Measurements from ENCODE around the gene ALKAL2.

ALKAL2 gene

GRCh38 chr2:254241-254640, 33.6 kb downstream of the ALKAL2 start:
- Mint-ChIP-seq H3K27ac (no peak overlapping the region), H3K27me3 (ENCODE audit: low read depth) (no peaks in the 10 kb centered on the region), H3K4me1 (ENCODE audit: low read depth) (no peaks in the 10 kb centered on the region), H3K9me3 (peaks cover 13% of the 10 kb centered on the region), H3K4me3 (no peak overlapping the region), H3K36me3 (ENCODE audit: low read depth) (peaks cover 7% of the 10 kb centered on the region)

DNA sequence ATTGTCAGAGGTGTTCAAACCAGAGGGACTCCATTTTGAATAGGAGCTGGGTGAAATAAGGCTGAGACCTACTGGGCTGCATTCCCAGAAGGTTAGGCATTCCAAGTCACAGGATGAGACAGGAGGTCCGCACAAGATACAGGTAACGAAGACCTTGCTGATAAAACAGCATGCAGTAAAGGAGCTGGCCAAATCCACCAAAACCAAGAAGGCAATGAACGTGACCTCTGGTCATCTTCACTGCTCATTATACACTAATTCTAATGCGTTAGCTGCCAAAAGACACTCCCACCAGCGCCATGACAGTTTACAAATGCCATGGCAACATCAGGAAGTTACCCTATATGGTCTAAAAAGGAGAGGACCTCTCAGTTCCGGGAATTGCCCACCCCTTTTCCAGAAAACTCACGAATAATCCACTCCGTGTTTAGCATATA, 34.7 kb downstream of the ALKAL2 start:
- no peaks in the 10 kb centered on the region for H3K27me3 Mint-ChIP-seq (ENCODE audit: low read depth)
- no peaks in the 10 kb centered on the region for H3K4me1 Mint-ChIP-seq (ENCODE audit: low read depth)
- no peak overlapping the region for H3K4me3 Mint-ChIP-seq

DNA sequence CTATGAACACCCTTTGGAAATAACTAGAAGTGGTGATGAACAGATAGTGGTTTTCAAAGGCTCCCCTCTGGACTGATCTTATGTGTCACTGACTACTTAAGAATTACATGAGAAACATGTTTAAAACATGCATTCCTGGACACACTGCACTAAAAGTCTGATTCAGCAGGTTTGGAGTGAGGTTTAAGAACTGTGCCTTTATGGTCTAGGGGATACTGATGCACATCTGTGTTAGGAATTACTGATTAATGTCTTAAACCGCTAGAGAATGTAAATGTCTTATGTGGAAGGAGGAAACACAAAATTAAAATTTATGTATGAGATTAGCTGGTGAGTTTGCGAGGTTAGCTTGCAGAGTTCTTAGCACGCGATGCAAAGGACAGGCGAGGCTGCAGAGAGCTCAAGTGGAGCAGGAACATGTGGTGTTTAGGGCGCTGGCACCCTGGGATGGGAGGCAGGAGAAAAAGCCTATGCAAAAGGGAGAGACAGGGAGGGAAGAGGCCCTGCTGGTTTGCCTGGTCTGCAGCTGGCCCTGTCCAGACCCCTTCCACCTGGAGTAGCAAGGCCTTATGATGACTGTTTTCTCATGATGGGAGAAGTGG, 35.8 kb downstream of the ALKAL2 start:
- H3K27me3 Mint-ChIP-seq (ENCODE audit: low read depth) = no peaks in the 10 kb centered on the region
- no peak overlapping the region for H3K4me3 Mint-ChIP-seq
- no peak overlapping the region for H3K27ac Mint-ChIP-seq
- no peaks in the 10 kb centered on the region for H3K9me3 Mint-ChIP-seq
- H3K36me3 Mint-ChIP-seq (ENCODE audit: low read depth) = no peaks in the 10 kb centered on the region
- no peaks in the 10 kb centered on the region for H3K4me1 Mint-ChIP-seq (ENCODE audit: low read depth)

More for the DNA sequence above, 34.7 kb downstream of the ALKAL2 start:
- Mint-ChIP-seq H3K36me3 (ENCODE audit: low read depth) (peaks cover under 1% of the 10 kb centered on the region), H3K9me3 (peaks cover 6% of the 10 kb centered on the region), H3K27ac (no peak overlapping the region)

DNA sequence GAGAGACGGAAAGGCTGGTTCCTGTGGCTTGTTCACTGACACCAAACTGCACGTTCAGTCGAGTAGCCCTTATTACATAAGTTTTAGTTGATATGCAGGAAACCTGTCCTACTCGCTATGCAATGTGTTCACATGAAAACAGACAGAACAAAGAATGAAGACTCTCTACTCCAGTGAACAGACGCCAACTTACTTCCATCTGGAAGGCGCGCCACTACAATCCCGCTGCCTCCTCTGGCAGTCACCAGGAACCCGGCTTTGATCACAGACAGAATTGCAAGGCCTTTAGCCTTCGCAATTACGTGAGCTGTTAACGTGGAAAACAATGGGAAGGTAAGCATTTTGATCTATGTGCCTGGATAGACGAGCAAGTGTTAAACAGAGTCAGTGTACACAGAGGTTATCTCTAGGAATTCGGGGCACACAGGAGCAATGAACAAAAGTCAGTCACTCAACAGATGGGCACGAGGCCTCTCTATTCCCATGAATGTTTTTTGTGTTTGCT, 38.3 kb downstream of the ALKAL2 start:
- Mint-ChIP-seq H3K36me3 (ENCODE audit: low read depth) (no peaks in the 10 kb centered on the region), H3K4me3 (no peak overlapping the region), H3K4me1 (ENCODE audit: low read depth) (peaks cover 2% of the 10 kb centered on the region), H3K9me3 (no peaks in the 10 kb centered on the region), H3K27ac (no peak overlapping the region), H3K27me3 (ENCODE audit: low read depth) (no peaks in the 10 kb centered on the region)

DNA sequence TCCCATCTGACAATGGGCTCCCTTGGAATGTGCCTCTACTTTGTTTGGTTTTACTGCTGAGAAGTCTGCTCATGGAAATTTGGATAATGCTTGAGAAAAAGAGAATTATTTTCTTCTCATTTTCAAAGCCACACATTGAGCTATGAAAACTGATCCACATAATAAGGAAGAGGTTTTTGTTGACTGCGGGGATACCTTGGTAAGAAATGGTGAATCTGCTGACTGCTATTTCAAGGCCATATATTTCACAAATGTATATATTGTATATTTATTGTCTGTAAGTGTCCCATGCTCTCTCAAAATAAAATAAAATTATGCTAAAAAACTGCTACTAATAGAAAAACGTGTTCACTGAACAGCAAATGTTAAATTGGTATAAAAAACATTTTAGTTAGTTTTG, 39.2 kb downstream of the ALKAL2 start:
- Mint-ChIP-seq H3K27ac (no peak overlapping the region), H3K27me3 (ENCODE audit: low read depth) (no peaks in the 10 kb centered on the region), H3K36me3 (ENCODE audit: low read depth) (no peaks in the 10 kb centered on the region), H3K4me3 (no peak overlapping the region), H3K9me3 (no peaks in the 10 kb centered on the region), H3K4me1 (ENCODE audit: low read depth) (peaks cover 2% of the 10 kb centered on the region)

- Mint-ChIP-seq H3K27ac (no peak overlapping the region), H3K4me1 (ENCODE audit: low read depth) (peaks cover 2% of the 10 kb centered on the region), H3K9me3 (no peaks in the 10 kb centered on the region), H3K36me3 (ENCODE audit: low read depth) (no peaks in the 10 kb centered on the region), H3K4me3 (no peak overlapping the region), H3K27me3 (ENCODE audit: low read depth) (no peaks in the 10 kb centered on the region)
Observed at GRCh38 chr2:246489-247144, 41.3 kb downstream of the ALKAL2 start.

- no peak overlapping the region for H3K27ac Mint-ChIP-seq
- peaks cover 1% of the 10 kb centered on the region for H3K36me3 Mint-ChIP-seq (ENCODE audit: low read depth)
- H3K9me3 Mint-ChIP-seq = no peaks in the 10 kb centered on the region
- H3K27me3 Mint-ChIP-seq (ENCODE audit: low read depth) = no peaks in the 10 kb centered on the region
- H3K4me3 Mint-ChIP-seq = no peak overlapping the region
- peaks cover 2% of the 10 kb centered on the region for H3K4me1 Mint-ChIP-seq (ENCODE audit: low read depth)
Observed at GRCh38 chr2:244547-244946, 43.3 kb downstream of the ALKAL2 start.

DNA sequence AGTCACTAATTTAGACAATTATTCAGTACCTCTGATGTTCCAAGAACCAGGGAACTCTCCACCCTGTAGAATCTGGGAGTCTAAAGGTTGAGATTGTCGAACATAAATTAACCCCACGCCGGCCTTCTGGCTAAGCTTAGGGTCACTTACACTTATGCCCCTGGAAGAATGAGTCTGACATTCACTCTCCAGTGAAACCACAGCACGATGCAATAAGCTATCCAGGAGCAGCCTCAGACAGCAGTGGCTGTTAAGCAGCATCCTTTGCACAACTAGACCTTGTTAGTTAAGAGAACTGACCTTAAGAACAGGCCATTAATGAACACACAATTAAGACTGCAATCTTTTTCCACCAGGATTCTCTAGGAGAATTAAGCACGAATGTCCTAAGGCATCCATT, 49.0 kb downstream of the ALKAL2 start:
- Mint-ChIP-seq H3K4me3 (no peak overlapping the region), H3K27me3 (ENCODE audit: low read depth) (no peaks in the 10 kb centered on the region), H3K36me3 (ENCODE audit: low read depth) (peaks cover 1% of the 10 kb centered on the region), H3K4me1 (ENCODE audit: low read depth) (no peaks in the 10 kb centered on the region), H3K27ac (no peak overlapping the region), H3K9me3 (no peaks in the 10 kb centered on the region)

- no peaks in the 10 kb centered on the region for H3K4me1 Mint-ChIP-seq (ENCODE audit: low read depth)
- no peaks in the 10 kb centered on the region for H3K27me3 Mint-ChIP-seq (ENCODE audit: low read depth)
- H3K36me3 Mint-ChIP-seq (ENCODE audit: low read depth) = peaks cover 1% of the 10 kb centered on the region
- no peak overlapping the region for H3K4me3 Mint-ChIP-seq
- no peak overlapping the region for H3K27ac Mint-ChIP-seq
- H3K9me3 Mint-ChIP-seq = no peaks in the 10 kb centered on the region
Observed at GRCh38 chr2:238431-238830, 49.5 kb downstream of the ALKAL2 start.

DNA sequence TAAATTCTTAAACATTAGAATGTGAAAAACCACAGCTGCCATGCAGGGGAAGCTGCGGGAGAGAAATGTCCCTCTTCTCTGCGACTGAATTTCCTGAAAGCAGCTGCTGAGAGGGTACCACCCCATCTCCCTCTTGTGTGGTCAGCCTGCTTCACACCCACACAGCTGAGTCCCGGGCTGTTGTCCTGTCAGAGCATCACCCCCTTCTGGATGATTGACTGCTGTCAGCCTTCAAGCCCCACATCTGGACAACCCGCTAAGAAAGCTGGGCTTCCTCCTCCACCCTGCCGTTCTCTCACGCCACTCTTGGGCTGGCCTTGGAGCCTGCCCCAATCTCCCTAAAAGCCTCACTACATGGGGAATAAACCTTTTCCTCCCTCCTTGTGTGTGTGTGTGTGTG, 50.0 kb downstream of the ALKAL2 start:
- Mint-ChIP-seq H3K27ac (no peak overlapping the region), H3K9me3 (no peaks in the 10 kb centered on the region), H3K4me1 (ENCODE audit: low read depth) (no peaks in the 10 kb centered on the region), H3K4me3 (no peak overlapping the region), H3K36me3 (ENCODE audit: low read depth) (peaks cover 1% of the 10 kb centered on the region), H3K27me3 (ENCODE audit: low read depth) (no peaks in the 10 kb centered on the region)

DNA sequence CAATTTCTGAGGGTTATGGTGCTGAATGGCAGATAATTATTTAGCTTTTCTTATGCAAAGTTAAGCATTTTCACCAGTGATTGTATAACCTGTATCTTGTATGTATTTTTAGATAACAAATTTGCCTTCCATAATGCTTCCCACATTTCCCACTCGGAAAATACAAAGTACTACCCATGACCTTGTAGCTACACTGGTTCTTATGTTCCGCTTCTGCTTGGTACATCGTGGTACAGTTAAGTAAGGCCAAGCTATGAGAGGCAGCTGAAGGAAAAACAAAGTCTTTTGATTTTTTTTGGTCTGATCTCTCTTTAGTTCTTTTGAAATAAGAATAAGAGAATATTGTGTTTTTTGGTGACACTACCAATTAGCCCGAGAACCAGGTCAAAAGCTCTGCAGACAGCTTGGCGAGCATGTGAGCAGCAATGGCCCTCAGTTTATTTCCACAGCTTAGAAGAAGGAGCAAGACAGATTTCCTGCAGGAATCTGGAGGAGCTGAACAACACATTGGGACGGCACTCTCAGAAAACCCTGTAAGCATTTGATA, 50.8 kb downstream of the ALKAL2 start:
- Mint-ChIP-seq H3K4me1 (ENCODE audit: low read depth) (no peaks in the 10 kb centered on the region), H3K27me3 (ENCODE audit: low read depth) (no peaks in the 10 kb centered on the region), H3K36me3 (ENCODE audit: low read depth) (peaks cover 1% of the 10 kb centered on the region), H3K9me3 (no peaks in the 10 kb centered on the region), H3K27ac (no peak overlapping the region), H3K4me3 (no peak overlapping the region)

- H3K36me3 Mint-ChIP-seq (ENCODE audit: low read depth) = no peaks in the 10 kb centered on the region
- H3K9me3 Mint-ChIP-seq = no peaks in the 10 kb centered on the region
- no peak overlapping the region for H3K4me3 Mint-ChIP-seq
- H3K27me3 Mint-ChIP-seq (ENCODE audit: low read depth) = no peaks in the 10 kb centered on the region
- no peak overlapping the region for H3K27ac Mint-ChIP-seq
- no peaks in the 10 kb centered on the region for H3K4me1 Mint-ChIP-seq (ENCODE audit: low read depth)
Observed at GRCh38 chr2:234421-234820, 53.5 kb downstream of the ALKAL2 start.

GRCh38 chr2:233030-233429, 54.9 kb downstream of the ALKAL2 start:
- no peak overlapping the region for H3K27ac Mint-ChIP-seq
- H3K9me3 Mint-ChIP-seq = no peaks in the 10 kb centered on the region
- H3K4me3 Mint-ChIP-seq = no peak overlapping the region
- no peaks in the 10 kb centered on the region for H3K4me1 Mint-ChIP-seq (ENCODE audit: low read depth)
- H3K27me3 Mint-ChIP-seq (ENCODE audit: low read depth) = no peaks in the 10 kb centered on the region
- H3K36me3 Mint-ChIP-seq (ENCODE audit: low read depth) = no peaks in the 10 kb centered on the region

DNA sequence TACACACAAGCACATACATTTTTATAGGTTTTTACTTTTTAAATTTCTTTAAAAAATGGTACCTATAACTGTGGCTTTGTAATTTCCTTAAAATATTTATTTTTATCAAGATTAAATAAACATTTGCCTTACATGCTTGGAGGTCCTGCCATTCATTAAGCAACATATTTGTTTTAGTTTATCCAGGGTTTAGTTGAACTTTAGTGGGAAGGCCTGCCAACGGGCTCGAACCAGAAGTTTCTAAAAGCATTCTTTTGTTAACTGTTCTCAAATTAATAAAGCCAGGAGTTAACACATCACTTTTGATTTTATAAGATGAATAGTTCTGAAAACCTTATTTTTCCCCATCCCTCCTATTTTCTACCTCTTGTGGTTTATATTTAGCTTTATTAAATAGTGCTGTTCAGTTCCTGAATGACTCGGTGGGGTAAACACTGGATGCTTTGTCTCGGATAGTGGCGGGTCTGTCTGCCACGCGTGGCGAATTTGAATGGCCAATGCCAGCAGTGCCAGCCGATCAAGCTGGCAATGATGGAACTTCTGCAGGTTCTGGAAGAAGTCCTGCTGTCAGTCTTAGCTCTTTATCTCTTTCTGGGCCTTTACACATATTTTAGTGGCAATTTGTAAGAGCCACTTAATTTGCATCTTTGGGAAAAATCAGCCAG, 56.2 kb downstream of the ALKAL2 start:
- Mint-ChIP-seq H3K27ac (no peak overlapping the region), H3K4me3 (no peak overlapping the region), H3K9me3 (no peaks in the 10 kb centered on the region), H3K36me3 (ENCODE audit: low read depth) (peaks cover 3% of the 10 kb centered on the region), H3K4me1 (ENCODE audit: low read depth) (no peaks in the 10 kb centered on the region), H3K27me3 (ENCODE audit: low read depth) (no peaks in the 10 kb centered on the region)

All from T-helper 1 cell treated with Interleukin-12 subunit alpha and Interleukin-12 subunit beta and Interleukin-4 antibody, amounts not matched to agents 30 μg/mL and 1 μg/mL, for 36 hours (primary cell).